SK-N-DZ (cell line): ENCODE measurements around the gene KCTD1.
A peak's percentile ranks its signal among the peaks of the same experiment; 100 is the strongest.

Experiments
- DNase-seq: peaks from one replicate; pipeline ENCODE4 v3.0.0-alpha.2; 2015; ENCODE audit warnings: low spot score

Gene KCTD1

GRCh38 chr18:26549263-26550094 lies 1.1 kb upstream of the KCTD1 start:
- peak; percentile 61 for DNase-seq

GRCh38 chr18:26547646-26548414 lies 523 bp downstream of the KCTD1 start:
- peak; percentile 79 for DNase-seq

GRCh38 chr18:26546875-26547645 lies 1.3 kb downstream of the KCTD1 start:
- no peak for DNase-seq

- no peak for DNase-seq
Measured at GRCh38 chr18:26546170-26546874, 2.0 kb downstream of the KCTD1 start.

- no peak for DNase-seq
Measured at GRCh38 chr18:26545335-26546123, 2.8 kb downstream of the KCTD1 start.

GRCh38 chr18:26544451-26544850 lies 3.9 kb downstream of the KCTD1 start:
- no peak for DNase-seq

- DNase-seq = no peak
Measured at GRCh38 chr18:26543373-26543772, 5.0 kb downstream of the KCTD1 start.

- DNase-seq = no peak
Measured at GRCh38 chr18:26540043-26540628, 8.2 kb downstream of the KCTD1 start.

GRCh38 chr18:26538524-26538923 lies 9.8 kb downstream of the KCTD1 start:
- no peak for DNase-seq

- DNase-seq = no peak
Measured at GRCh38 chr18:26536664-26537063, 11.7 kb downstream of the KCTD1 start.

- no peak for DNase-seq
Measured at GRCh38 chr18:26536032-26536431, 12.3 kb downstream of the KCTD1 start.

GRCh38 chr18:26535630-26536029 lies 12.7 kb downstream of the KCTD1 start:
- no peak for DNase-seq

- no peak for DNase-seq
Measured at GRCh38 chr18:26532367-26533340, 15.7 kb downstream of the KCTD1 start.

GRCh38 chr18:26531605-26532298 lies 16.6 kb downstream of the KCTD1 start:
- DNase-seq = no peak

GRCh38 chr18:26526966-26527234 lies 21.5 kb downstream of the KCTD1 start:
- DNase-seq = no peak

GRCh38 chr18:26526128-26526965 lies 22.0 kb downstream of the KCTD1 start:
- DNase-seq = no peak

- DNase-seq = no peak
Measured at GRCh38 chr18:26524504-26525351, 23.6 kb downstream of the KCTD1 start.
